ENCODE results near the gene PATJ. TPM values are rescaled to one million over a fixed set of nuclear protein-coding genes. Genes with fewer than 3 reads are reported as not detected.

PATJ gene
- total RNA-seq, 4 donors from 2014 or later: 10.6 to 44.8 (median 26.1) TPM

DNA sequence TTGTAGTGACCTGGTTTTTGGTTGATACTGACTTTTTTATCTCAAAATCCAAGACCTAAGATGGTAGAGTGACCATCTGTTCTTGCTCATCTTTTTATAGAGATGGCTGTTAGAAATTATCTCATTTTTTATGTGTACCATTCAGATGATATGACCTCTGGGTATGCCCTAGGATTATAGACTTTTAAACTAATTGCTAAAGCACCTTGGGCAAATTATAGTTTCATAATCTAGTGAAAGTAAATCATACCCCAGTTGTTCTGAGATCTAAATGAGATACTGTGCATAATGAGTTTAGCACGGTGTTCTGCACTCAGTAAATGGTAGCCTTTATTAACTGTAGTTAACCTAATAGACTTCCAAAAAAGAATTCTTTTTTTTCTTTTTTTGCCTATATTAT, 269.8 kb downstream of the PATJ start:
- intact Hi-C loops (cut with DNase I; ENCODE audit: low total_unique reads): no loop called here
- DNase-seq: no peak
- TF ChIP-seq POLR2A (IDR thresholded peaks at IDR 0.05): no peak
- TF ChIP-seq CTCF (IDR thresholded peaks at IDR 0.05): no peak
- Histone ChIP-seq H3K27ac (no peak overlapping the region), H3K36me3 (no peaks in the 10 kb centered on the region), H3K9me3 (no peaks in the 10 kb centered on the region), H3K4me1 (no peaks in the 10 kb centered on the region), H3K4me3 (no peak overlapping the region), H3K27me3 (no peaks in the 10 kb centered on the region)

DNA sequence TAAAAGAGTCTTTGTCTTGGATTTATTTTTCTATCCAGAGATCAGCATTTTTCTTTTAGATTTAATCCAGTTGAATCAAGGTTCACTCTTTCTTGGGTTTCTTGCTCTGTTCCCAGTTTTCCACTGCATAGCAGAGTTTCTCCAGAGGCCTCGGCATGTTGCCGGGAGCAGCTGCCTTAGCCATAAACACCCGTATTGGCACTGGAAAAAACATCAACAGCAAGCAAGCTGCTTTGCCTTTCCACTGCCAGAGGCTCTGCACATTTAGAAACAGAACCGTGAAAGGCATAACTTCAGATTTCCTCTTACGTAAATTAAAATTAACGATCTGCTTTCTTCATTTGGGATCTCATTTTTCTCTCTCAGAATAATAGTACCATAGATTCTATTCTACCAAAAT, 270.6 kb downstream of the PATJ start:
- TF ChIP-seq CTCF (IDR thresholded peaks at IDR 0.05) (no peak), POLR2A (IDR thresholded peaks at IDR 0.05) (no peak)
- H3K9me3 ChIP-seq: no peaks in the 10 kb centered on the region
- H3K36me3 ChIP-seq: no peaks in the 10 kb centered on the region
- no peaks in the 10 kb centered on the region for H3K27me3 ChIP-seq
- H3K4me3 ChIP-seq: no peak overlapping the region
- intact Hi-C loops (cut with DNase I; ENCODE audit: low total_unique reads): no loop called here
- H3K27ac ChIP-seq: no peak overlapping the region
- DNase-seq: peak; percentile 32 to 68
- H3K4me1 ChIP-seq: no peaks in the 10 kb centered on the region

GRCh38 chr1:62013264-62013663, 271.0 kb downstream of the PATJ start:
- no peaks in the 10 kb centered on the region for H3K36me3 ChIP-seq
- no peaks in the 10 kb centered on the region for H3K4me1 ChIP-seq
- TF ChIP-seq POLR2A (IDR thresholded peaks at IDR 0.05) (no peak), CTCF (IDR thresholded peaks at IDR 0.05) (no peak)
- no peak overlapping the region for H3K4me3 ChIP-seq
- H3K27me3 ChIP-seq: no peaks in the 10 kb centered on the region
- DNase-seq: no peak
- H3K27ac ChIP-seq: no peak overlapping the region
- H3K9me3 ChIP-seq: no peaks in the 10 kb centered on the region
- intact Hi-C loops (cut with DNase I; ENCODE audit: low total_unique reads): no loop called here

GRCh38 chr1:62022382-62022983, 280.2 kb downstream of the PATJ start:
- no peaks in the 10 kb centered on the region for H3K27me3 ChIP-seq
- no peak for DNase-seq
- TF ChIP-seq CTCF (IDR thresholded peaks at IDR 0.05) (no peak), POLR2A (IDR thresholded peaks at IDR 0.05) (no peak)
- no peaks in the 10 kb centered on the region for H3K4me1 ChIP-seq
- H3K27ac ChIP-seq: no peak overlapping the region
- H3K4me3 ChIP-seq: no peak overlapping the region
- no peaks in the 10 kb centered on the region for H3K9me3 ChIP-seq
- H3K36me3 ChIP-seq: no peaks in the 10 kb centered on the region
- intact Hi-C loops (cut with DNase I; ENCODE audit: low total_unique reads): no loop called here

GRCh38 chr1:62024690-62025089, 282.4 kb downstream of the PATJ start:
- Histone ChIP-seq H3K27ac (no peak overlapping the region), H3K36me3 (no peaks in the 10 kb centered on the region), H3K4me3 (no peak overlapping the region), H3K27me3 (no peaks in the 10 kb centered on the region), H3K9me3 (no peaks in the 10 kb centered on the region), H3K4me1 (no peaks in the 10 kb centered on the region)
- DNase-seq: no peak
- TF ChIP-seq CTCF (IDR thresholded peaks at IDR 0.05): no peak
- TF ChIP-seq POLR2A (IDR thresholded peaks at IDR 0.05): no peak
- intact Hi-C loops (cut with DNase I; ENCODE audit: low total_unique reads): no loop called here
